Measurements from ENCODE around the gene MEGF10.
A peak's percentile ranks its signal among the peaks of the same experiment; 100 is the strongest.

The MEGF10 gene

GRCh38 chr5:127331890-127332649, 41.5 kb downstream of the MEGF10 start:
- no peak for DNase-seq

GRCh38 chr5:127333483-127333882, 42.9 kb downstream of the MEGF10 start:
- DNase-seq, result no peak

DNA sequence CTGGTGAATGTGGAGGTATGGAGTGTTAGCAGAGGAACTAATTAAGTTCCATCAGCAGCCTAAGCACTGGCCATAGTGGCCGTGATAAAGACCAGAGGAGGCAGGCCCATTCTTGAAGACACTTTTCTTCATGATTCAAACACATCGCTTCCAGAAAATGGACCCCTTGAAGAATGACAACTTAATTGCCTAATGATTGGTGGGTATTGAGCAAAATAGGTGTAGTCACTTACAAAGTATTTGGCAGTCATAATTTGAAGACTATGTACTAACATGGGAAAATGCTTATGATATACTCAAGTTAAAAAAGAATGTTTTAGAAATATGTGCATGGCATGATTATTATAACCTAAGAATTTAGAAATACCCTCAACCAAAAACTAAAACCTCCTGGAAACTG, 44.8 kb downstream of the MEGF10 start:
- no peak for DNase-seq

DNA sequence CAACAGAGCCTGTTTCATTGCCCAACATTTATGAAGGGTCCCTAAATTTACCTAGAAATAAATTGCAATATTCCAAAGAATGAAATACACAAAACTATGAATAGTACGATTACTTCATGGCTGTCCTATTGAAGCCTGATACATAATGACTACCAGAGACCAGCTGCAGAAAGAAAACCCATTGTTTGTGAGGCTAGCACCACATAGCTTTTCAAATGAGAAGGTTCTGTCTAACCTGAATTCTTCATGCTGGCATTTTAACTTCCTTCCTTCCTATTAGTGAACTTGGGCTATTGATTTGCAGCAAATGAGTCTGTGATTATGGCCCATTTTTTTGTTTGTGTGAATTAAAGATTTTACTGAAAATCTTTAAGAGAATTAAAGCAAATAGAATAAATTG, 47.3 kb downstream of the MEGF10 start:
- no peak for DNase-seq

GRCh38 chr5:127338501-127338900, 47.9 kb downstream of the MEGF10 start:
- DNase-seq, result no peak

DNA sequence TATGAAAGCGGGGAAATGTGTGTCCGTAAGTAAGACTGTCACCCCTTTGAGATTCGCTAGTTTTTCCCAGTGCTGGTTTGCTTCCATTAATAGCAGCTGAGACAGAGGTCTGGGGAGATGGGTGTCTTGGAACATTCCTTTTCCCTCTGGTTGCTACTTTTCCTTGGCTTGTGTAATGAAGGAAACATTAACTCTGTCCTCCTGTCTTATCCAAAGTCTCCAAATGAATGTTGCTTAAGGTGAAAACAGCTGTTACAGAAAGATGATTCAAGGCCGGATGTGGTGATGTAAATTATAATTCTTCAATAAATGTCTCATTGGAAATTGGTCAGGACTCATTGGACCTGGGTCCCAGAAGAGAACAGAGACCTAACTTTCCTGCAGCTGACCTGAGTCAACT, 50.0 kb downstream of the MEGF10 start:
- DNase-seq, result no peak

DNA sequence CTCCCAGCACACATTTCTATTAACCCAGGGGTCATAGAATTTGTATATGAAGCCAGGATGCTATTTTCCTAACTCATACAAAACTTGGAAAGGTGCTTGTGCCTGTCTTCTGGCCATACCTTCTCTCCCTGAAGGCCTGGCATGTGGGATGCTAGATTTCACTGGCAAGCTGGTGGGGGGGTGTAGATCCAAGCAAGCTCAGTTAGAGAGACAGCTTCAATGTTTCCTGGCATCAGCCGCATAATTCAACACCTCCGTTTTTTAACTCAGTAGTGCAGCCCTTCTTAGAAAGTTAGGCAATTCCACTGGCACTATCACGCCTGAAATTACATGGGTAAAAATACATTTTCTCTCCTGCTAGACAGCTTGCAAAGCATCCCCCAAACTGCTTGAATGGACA, 51.8 kb downstream of the MEGF10 start:
- DNase-seq, result no peak

DNA sequence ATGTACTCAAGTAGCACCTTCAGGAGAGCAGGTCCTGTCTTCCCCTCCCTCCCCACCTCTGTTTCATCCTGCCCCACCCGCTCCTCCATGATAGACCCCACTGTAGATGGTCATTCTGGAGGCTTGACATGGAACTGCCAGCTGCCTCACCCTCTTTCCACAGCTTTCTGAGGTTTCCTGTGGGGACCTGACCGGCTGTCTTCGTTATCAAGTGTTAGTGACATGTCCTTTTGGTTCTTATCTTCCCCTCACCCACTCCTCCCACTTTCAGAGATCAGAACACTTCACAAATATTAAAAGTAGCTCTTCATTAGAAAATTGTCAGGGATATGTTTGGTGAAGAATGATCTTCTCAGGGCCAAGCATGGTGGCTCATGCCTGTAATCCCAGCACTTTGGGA, 52.7 kb downstream of the MEGF10 start:
- no peak for DNase-seq

DNA sequence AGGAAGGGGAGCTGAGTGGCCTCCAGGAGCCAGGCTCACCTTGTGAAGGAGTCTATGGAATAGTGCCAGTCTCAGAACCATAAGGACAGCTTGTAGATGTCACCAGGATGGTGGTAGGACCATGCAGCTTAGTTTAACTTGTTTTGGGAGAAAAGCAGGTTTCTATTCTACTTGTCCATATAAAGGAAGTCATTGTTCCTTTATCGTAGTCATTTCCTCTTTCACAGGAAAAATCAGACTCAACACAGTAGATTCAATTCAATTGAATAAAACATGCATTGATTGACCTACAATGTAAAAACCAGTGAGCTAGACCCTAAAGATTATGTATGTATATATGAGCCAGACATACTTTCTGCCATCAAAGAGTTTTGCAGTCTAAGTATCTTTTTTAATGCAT, 53.3 kb downstream of the MEGF10 start:
- DNase-seq, result no peak

DNA sequence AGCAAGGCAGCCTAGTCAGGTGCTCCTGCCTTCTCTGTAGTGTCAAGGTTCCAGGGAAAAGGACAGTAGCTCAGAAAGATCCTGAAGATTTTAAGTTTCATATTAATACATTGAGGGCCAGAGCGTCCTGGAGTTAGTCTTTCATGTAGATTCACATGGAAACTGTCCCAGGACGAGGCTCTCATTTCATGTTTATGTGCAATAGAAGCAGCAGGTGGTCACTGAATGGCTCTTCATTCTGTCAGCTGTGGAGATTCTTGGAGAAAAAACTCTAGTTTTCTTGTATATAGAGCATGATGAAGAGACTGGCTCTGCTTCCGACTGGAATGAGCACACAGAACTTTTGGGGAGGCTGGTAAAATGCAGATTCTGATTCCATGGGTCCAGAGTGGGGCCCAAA, 54.3 kb downstream of the MEGF10 start:
- DNase-seq, result no peak

DNA sequence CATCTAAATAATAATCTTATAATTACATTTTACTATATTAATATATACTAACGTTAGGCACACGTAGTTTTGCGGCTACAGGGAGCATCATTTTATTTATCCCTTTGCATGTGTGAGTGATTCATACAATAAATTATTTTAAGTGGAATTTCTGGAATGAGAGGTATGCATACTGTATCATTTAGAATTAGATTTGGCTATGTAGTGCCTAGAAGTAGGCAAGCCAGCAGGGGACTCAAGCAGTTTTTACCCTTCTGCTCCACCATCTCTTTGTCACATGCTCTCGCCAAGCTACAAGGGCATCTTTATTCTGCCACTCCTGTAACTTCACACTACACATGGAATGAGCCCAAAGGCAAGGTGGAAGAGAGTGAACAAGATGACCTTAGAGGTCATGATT, 60.8 kb downstream of the MEGF10 start:
- DNase-seq, result no peak

DNA sequence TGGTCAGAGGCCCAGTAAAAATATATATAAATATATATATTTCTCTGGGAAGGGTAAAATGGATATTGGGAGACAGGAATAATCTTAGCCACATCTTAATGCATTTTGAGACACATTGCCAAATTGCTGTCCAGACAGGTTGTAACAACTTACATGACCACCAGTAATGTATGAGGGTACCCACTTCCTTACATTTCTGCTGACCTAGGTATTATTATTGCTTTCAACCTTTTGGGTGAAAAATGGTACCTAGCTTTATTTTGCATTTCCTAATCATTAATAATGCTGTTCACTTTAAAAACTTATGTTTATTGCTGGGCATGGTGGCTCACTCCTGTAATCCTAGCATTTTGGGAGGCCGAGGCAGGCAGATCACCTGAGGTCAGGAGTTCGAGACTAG, 61.5 kb downstream of the MEGF10 start:
- DNase-seq, result no peak

DNA sequence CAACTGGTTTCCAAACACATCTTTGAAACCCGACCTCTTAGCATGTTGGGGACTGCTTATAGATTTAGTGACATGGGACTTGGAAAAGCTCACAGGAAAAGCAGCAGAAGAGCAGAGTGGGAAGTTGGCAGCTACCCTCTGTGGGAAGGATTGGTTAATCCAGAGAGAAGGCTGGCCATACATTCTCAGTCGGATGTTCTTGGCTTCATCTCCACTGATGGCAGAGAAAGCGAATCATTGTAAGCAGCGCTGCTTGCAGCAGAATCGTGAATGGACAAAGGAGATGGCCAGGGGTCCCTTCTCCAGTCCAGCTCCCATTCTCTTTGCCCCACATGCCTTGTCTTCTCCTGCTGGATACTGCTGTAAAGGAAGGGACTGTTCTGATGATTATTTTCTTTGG, 62.7 kb downstream of the MEGF10 start:
- DNase-seq, result no peak

DNA sequence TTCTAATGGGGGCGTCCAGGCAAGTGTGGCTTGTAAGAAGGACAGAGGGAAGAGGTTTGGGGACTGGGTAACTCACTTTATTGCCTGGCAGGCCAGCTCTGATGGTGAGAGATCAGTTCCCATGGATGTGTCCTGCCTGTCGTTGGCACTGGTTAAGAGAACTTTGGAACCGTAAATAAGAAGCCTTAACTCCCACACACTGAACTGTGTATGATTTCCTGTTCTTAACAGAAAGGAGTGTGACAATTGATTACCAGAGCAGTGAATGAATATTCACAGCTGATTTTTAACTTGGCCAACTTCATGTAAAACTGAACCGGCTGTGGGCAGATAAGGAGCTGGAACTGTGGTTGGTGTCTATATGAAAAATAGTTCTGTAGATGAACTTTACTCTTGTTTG, 63.2 kb downstream of the MEGF10 start:
- no peak for DNase-seq

GRCh38 chr5:127355337-127355736, 64.7 kb downstream of the MEGF10 start:
- no peak for DNase-seq

- DNase-seq, result peak in 1 of 2 experiments; percentile 51
These were observed 67.7 kb downstream of the MEGF10 start for GRCh38 chr5:127358284-127358683.

DNA sequence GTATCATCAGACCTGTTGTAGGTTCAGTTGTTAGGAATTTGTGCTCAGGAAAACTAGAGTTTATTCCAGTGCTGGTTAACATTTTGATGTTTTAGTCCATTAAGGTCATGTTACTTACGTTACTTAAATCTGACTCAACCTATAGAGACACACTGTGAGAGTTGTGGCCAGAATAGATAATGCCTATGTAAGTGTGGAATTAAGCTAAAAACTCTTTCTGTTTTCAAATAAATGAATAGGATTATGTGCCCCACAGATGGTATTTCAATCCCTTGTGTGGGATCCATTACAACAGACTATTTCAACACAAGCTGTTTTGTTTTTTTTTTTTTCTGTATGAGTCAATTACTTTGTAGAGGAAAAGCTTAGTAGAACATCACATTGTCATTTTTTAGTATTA, 68.1 kb downstream of the MEGF10 start:
- DNase-seq, result peak; percentile 39 to 87

DNA sequence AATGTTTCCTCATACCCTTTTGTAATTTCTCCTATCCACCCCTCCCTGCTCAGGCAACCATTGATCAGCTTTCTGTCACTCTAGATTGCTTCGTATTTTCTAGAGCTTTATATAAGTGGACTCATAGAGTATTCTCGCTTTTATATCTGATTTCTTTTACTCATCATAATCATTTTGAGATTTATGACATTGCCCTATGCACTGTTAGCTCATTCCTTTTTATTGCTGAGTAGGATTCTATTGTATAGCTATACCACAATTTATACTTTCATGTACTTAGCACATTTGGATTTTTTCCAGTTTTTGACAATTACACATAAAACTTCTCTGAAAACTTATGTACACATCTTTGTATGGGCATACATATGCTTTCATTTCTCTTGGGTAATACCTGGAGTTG, 68.9 kb downstream of the MEGF10 start:
- DNase-seq, result no peak

GRCh38 chr5:127363403-127363802, 72.8 kb downstream of the MEGF10 start:
- no peak for DNase-seq

DNA sequence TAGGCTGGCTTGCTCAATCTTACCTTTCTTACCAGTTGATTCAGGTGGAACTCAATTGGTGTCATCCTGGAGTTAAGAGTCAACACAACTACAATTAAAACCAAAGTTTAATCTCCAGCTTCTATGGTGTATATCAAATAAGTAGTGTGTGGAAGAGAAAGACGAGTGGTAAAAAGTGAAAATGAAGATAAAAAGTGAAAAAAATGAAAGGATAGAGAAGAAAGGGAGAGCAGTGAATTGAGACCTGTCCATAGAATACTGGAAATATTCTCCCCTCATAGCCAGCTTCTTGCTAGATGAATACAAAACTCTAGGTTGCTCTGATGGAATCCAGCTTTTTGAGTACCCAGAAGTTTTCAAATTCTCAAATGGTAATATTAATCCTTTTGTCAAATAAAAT, 76.4 kb downstream of the MEGF10 start:
- DNase-seq, result no peak

DNA sequence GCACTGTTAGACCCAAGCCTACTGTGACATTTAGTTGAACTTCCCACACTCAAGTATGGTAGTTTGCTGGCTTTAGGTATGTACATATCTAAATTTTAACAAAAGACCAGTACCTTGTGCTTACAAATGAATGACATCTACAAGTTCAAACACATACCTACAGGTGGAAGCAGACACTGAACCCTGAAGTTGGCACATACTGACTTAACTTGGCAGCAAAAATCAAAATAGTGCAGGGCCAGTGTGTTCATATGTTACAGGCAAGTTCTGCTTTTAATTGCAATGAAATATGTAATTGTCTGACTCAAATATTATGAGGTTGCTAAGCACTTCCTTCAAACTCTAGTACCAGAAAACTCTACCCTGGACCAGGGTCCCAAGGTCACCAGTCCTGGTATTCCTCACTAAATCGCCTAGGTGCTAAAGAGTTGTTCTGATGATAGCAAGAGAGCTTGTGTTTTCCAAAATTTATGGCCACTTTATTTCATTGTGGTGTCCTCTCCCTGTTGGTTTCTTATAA, 77.4 kb downstream of the MEGF10 start:
- DNase-seq, result no peak

- peak; percentile 78 to 95 for DNase-seq
These were observed 79.2 kb downstream of the MEGF10 start for GRCh38 chr5:127369796-127370195.

GRCh38 chr5:127370631-127371030, 80.0 kb downstream of the MEGF10 start:
- no peak for DNase-seq

DNA sequence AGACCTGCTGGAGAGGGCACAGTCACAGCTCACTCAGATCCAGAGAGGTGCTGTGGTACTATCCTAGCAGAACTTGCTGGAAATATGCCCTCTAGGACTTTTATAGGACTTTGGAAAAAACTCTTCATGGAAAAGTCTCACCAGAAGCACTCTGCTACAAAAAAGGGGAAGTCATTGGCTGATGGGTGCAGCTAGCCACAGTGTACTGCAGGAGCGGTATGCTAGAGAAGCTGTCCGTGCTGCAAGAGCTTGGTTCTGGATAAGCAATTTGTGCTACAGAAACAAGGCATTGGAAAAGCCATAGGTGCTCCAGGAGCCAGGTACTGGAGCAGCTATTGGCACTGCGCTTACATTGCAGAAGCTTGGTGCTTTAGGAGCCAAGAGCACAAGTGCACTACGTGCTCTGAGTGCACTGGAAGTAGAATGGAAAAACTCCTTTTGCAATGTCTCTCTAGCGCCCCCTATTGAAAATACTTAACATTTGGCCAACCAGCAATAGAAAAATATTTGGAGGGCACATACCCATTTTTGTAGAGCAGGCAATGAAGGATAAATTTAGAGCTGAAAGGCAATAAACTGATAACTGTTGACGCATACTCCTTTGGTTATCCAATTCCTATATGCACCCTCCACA, 83.4 kb downstream of the MEGF10 start:
- no peak for DNase-seq

- no peak for DNase-seq
These were observed 84.5 kb downstream of the MEGF10 start for GRCh38 chr5:127375124-127375523.

Data from NCI-H524 (cell line).